SJSA1 (cell line): ENCODE data around the gene AKR1D1. TPM values are rescaled to one million over a fixed set of nuclear protein-coding genes. Genes with fewer than 3 reads are reported as not detected.
"Not testable (repeated sequence)": the region's sequence is repeated elsewhere in the genome, so short reads cannot be mapped to it uniquely, and the experiment has no call there.

Experiments used
- DNase-seq, 2 experiments: peaks; one replicate each; pipeline ENCODE4 v3.0.0-alpha.2; 2015 to 2020; ENCODE audit warnings: low spot score in 2 of 2, low read depth in 1 of 2
- H3K27ac ChIP-seq: fragments of 250-450 bp; sonication (Bioruptor Pico); 2 replicates; pipeline ENCODE4 v1.5.1; 2020; ENCODE audit warnings: mild to moderate bottlenecking, moderate library complexity
- H3K27me3 ChIP-seq: fragments of 250-450 bp; sonication (Bioruptor Pico); replicated peaks from 2 replicates; pipeline ENCODE4 v1.5.1; 2020; ENCODE audit warnings: mild to moderate bottlenecking, moderate library complexity
- H3K36me3 ChIP-seq: fragments of 250-450 bp; sonication (Bioruptor Pico); 2 replicates; pipeline ENCODE4 v1.5.1; 2020; ENCODE audit warnings: mild to moderate bottlenecking
- H3K4me1 ChIP-seq: fragments of 250-450 bp; sonication (Bioruptor Pico); replicated peaks from 2 replicates; pipeline ENCODE4 v1.6.1; 2021; ENCODE audit warnings: mild to moderate bottlenecking
- H3K4me3 ChIP-seq: fragments of 250-450 bp; sonication (Bioruptor Pico); 2 replicates; pipeline ENCODE4 v1.5.1; 2020; ENCODE audit warnings: mild to moderate bottlenecking
- H3K9me3 ChIP-seq: fragments of 250-450 bp; sonication (Bioruptor Pico); replicated peaks from 2 replicates; pipeline ENCODE4 v1.5.1; 2020; ENCODE audit warnings: mild to moderate bottlenecking
- total RNA-seq: library from RNA; depleted of rRNA; stranded (reverse); fragments of >200 nt; shearing (Covaris generic); gene quantifications from 2 replicates; pipeline ENCODE4 v1.2.3, GENCODE V29; 2014

AKR1D1 gene
- total RNA-seq, 1 experiment from 2014 or later: not detected

GRCh38 chr7:138146757-138147734 is 70.8 kb downstream of the AKR1D1 start:
- not testable (repeated sequence) for H3K4me1 ChIP-seq, H3K9me3 ChIP-seq, H3K27me3 ChIP-seq, H3K27ac ChIP-seq, H3K4me3 ChIP-seq, DNase-seq, H3K36me3 ChIP-seq

GRCh38 chr7:138151731-138152577 is 75.7 kb downstream of the AKR1D1 start:
- no peaks in the 10 kb centered on the region for H3K4me1 ChIP-seq
- H3K4me3 ChIP-seq: no peak overlapping the region
- no peaks in the 10 kb centered on the region for H3K36me3 ChIP-seq
- no peak overlapping the region for H3K27ac ChIP-seq
- no peak for DNase-seq
- H3K27me3 ChIP-seq: no peaks in the 10 kb centered on the region
- H3K9me3 ChIP-seq: no peaks in the 10 kb centered on the region

- Histone ChIP-seq H3K9me3 (no peaks in the 10 kb centered on the region), H3K27ac (no peak overlapping the region), H3K36me3 (no peaks in the 10 kb centered on the region), H3K4me1 (no peaks in the 10 kb centered on the region), H3K27me3 (no peaks in the 10 kb centered on the region), H3K4me3 (no peak overlapping the region)
- DNase-seq: no peak
Measured at GRCh38 chr7:138154661-138155060, 78.4 kb downstream of the AKR1D1 start.

- H3K36me3 ChIP-seq: no peaks in the 10 kb centered on the region
Measured at GRCh38 chr7:138157702-138158101, 81.4 kb downstream of the AKR1D1 start.

GRCh38 chr7:138158739-138159528 is 82.7 kb downstream of the AKR1D1 start:
- H3K4me3 ChIP-seq: no peak overlapping the region
- no peaks in the 10 kb centered on the region for H3K9me3 ChIP-seq
- no peaks in the 10 kb centered on the region for H3K36me3 ChIP-seq
- H3K27me3 ChIP-seq: no peaks in the 10 kb centered on the region
- no peak overlapping the region for H3K27ac ChIP-seq
- no peaks in the 10 kb centered on the region for H3K4me1 ChIP-seq
- no peak for DNase-seq

More at GRCh38 chr7:138157702-138158101, 81.4 kb downstream of the AKR1D1 start:
- no peaks in the 10 kb centered on the region for H3K4me1 ChIP-seq
- H3K27me3 ChIP-seq: no peaks in the 10 kb centered on the region
- no peak overlapping the region for H3K4me3 ChIP-seq
- DNase-seq: no peak
- H3K27ac ChIP-seq: no peak overlapping the region
- no peaks in the 10 kb centered on the region for H3K9me3 ChIP-seq

GRCh38 chr7:138161600-138162081 is 85.4 kb downstream of the AKR1D1 start:
- Histone ChIP-seq H3K4me1 (no peaks in the 10 kb centered on the region), H3K27me3 (no peaks in the 10 kb centered on the region), H3K36me3 (no peaks in the 10 kb centered on the region), H3K27ac (no peak overlapping the region), H3K4me3 (no peak overlapping the region), H3K9me3 (no peaks in the 10 kb centered on the region)
- peak; percentile 59 to 86 for DNase-seq

GRCh38 chr7:138162236-138162635 is 86.0 kb downstream of the AKR1D1 start:
- no peaks in the 10 kb centered on the region for H3K27me3 ChIP-seq
- no peaks in the 10 kb centered on the region for H3K9me3 ChIP-seq
- no peak overlapping the region for H3K4me3 ChIP-seq
- H3K36me3 ChIP-seq: no peaks in the 10 kb centered on the region
- H3K4me1 ChIP-seq: no peaks in the 10 kb centered on the region
- no peak overlapping the region for H3K27ac ChIP-seq
- DNase-seq: no peak

- no peaks in the 10 kb centered on the region for H3K9me3 ChIP-seq
- no peak overlapping the region for H3K4me3 ChIP-seq
- H3K4me1 ChIP-seq: peaks cover 5% of the 10 kb centered on the region
- no peaks in the 10 kb centered on the region for H3K27me3 ChIP-seq
- H3K27ac ChIP-seq: no peak overlapping the region
- no peaks in the 10 kb centered on the region for H3K36me3 ChIP-seq
- no peak for DNase-seq
Measured at GRCh38 chr7:138163800-138164199, 87.5 kb downstream of the AKR1D1 start.

GRCh38 chr7:138164804-138165203 is 88.5 kb downstream of the AKR1D1 start:
- H3K4me1 ChIP-seq: peaks cover 11% of the 10 kb centered on the region
- DNase-seq: no peak
- no peaks in the 10 kb centered on the region for H3K36me3 ChIP-seq
- no peaks in the 10 kb centered on the region for H3K27me3 ChIP-seq
- H3K9me3 ChIP-seq: no peaks in the 10 kb centered on the region
- no peak overlapping the region for H3K27ac ChIP-seq
- no peak overlapping the region for H3K4me3 ChIP-seq

- Histone ChIP-seq H3K9me3 (no peaks in the 10 kb centered on the region), H3K4me3 (no peak overlapping the region), H3K27me3 (no peaks in the 10 kb centered on the region), H3K36me3 (no peaks in the 10 kb centered on the region), H3K4me1 (peaks cover 25% of the 10 kb centered on the region), H3K27ac (no peak overlapping the region)
- DNase-seq: no peak
Measured at GRCh38 chr7:138166681-138167080, 90.4 kb downstream of the AKR1D1 start.

- Histone ChIP-seq H3K4me3 (no peak overlapping the region), H3K27me3 (no peaks in the 10 kb centered on the region), H3K9me3 (no peaks in the 10 kb centered on the region), H3K36me3 (no peaks in the 10 kb centered on the region), H3K4me1 (peaks cover 25% of the 10 kb centered on the region), H3K27ac (no peak overlapping the region)
- no peak for DNase-seq
Measured at GRCh38 chr7:138167222-138167621, 91.0 kb downstream of the AKR1D1 start.

GRCh38 chr7:138167869-138168296 is 91.6 kb downstream of the AKR1D1 start:
- Histone ChIP-seq H3K27me3 (no peaks in the 10 kb centered on the region), H3K27ac (no peak overlapping the region), H3K9me3 (no peaks in the 10 kb centered on the region), H3K4me1 (peaks cover 25% of the 10 kb centered on the region), H3K4me3 (no peak overlapping the region), H3K36me3 (no peaks in the 10 kb centered on the region)
- no peak for DNase-seq
